HG03521 (cell line): ENCODE measurements around the gene LDHD.
A peak's percentile ranks its signal among the peaks of the same experiment; 100 is the strongest.

Experiments used
- ATAC-seq: cut with Tn5 transposase; IDR thresholded peaks from one replicate; pipeline ENCODE4 v1.9.1; 2021; ENCODE audit warnings: mild to moderate bottlenecking, moderate library complexity; ENCODE audit not compliant: unreplicated experiment

LDHD gene

GRCh38 chr16:75114946-75115825 is 1.4 kb downstream of the LDHD start:
- no peak for ATAC-seq

DNA sequence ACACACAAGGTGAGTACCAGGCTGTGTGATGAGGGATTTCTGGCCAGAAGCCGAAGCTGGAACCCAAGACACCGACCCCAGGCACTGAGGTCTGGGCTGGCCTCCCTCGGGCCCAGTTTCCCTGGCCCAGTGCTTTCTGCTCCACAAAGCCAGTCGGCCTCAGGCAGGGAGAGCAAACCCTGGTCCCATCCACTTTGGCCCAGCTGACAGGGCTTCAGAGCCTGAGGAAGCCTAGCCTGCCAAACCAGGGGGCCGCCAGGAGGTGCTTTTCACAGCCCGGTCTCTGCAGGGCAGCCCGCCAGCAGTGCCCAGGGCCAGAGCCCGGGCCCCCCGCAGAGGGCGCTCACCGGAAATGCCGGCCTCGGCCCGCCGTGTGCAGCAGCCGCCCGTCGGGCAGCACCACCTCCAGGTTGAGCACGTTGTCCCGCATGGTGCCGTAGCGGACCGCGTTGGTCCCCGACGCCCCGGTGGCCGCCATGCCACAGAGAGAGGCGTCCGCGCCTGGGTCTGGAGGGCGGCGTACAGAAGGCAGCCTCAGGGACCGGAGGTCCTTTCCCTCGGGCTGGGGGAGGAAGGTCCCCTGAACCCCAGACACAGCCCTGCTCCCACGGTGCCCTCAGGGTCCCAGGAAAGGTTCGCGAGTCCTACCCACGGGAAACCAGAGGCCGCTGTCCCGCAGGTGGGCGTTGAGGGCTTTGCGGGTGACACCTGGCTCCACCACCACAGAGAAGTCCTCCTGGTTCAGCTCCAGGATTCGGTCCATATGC is 2.2 kb downstream of the LDHD start:
- ATAC-seq: no peak

DNA sequence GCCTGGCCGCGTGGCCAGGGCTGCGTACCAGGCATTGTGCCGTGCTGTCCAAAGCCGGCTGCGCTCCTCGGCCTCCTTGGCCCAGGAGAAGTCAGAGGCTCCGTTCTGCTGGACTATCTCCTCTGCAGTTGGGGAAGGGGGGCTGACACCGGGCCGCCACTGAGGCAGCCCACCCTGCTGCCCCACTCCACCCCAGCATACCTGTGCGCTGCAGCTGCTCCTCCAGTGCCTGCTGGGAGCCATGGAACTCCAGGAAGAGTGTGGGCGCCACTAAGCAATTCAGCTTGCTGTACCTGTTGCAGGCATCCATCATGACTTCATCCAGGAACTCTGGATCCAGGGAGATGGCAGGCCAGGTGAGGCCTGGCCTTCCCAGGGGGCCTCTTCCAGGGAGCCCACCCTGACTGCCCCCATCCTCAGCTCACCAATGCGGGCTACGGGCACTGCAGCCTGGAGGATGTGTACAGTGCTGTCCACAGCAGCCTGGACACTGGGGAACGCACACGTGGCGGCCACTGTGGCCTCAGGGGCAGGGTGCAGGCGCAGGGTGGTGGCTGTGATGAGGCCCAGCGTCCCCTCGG is 2.9 kb downstream of the LDHD start:
- ATAC-seq: no peak

DNA sequence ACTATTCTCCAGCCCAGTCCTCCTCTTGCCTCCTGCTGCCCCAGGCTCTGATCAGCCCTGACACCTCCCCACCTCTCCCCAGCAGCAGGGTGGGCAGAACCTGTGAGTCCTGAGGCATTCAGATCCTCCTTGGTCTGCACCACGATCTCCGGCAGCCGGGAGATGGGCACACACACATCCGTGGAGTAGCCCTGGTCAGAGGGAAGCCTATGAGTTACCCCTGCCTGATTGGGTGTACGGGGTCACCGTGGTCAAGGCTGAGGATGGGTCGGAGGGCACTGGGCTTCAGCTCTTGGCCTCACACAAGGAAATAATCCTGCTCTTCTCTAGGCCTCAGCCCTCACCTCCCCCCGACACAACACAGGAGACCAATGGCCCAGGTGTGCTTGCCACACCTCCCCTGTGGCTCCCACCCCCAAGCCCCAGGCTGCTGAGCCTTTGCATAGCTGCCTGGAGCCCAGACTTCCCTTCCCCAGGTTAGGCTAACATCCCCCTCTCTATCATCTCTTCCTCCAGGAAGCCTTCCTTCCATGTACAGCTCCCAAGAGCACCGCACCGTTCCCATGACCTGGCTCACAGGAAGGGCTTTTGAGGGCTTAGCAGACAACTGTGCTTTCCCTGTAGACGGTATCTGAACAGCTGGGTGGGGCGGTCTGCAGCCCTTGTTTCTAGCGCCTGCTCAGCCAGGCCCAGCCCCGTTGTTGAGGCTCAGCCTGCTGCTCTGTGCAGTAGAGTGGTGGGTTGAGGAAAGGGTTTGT is 3.7 kb downstream of the LDHD start:
- no peak for ATAC-seq

DNA sequence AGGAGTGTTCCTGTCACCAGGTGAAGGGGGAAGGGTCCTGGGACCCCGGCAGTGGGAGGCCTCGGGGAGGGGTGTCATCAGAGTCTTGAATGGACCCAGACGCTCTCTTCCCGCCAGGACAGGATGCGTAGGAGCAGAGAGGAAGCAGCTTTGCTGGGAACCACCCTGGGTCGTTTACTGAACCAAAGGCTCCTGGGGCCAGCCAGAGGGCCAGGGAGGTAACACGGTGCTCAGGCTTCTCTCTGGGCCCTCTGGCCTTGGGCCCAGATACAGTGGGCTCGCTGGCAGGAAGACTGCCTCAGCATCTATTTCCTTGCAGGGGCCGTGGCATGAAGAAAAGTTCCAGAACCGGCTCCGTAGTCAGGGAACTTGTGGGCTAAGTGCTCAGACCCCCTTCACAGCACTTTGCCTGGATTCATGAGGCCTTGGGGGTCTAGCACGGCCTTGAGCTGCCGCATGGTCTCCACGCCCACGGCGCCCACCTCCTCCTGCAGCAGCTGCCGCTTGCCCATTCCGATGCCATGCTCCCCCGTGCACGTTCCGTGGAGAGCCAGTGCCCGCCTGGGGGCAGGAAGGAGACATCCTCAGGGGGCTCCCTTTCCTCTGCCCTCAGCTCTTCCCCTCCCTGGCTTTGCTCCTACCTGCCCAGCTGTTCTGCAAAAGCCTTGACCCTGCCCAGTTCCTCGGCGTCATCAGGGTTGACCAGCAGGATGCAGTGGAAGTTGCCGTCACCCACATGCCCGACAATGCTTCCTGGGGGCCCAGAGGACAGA is 4.4 kb downstream of the LDHD start:
- ATAC-seq: no peak

GRCh38 chr16:75111514-75111940 is 5.1 kb downstream of the LDHD start:
- no peak for ATAC-seq

- peak; percentile 72 for ATAC-seq
These were observed 5.7 kb downstream of the LDHD start for GRCh38 chr16:75110637-75111513.

DNA sequence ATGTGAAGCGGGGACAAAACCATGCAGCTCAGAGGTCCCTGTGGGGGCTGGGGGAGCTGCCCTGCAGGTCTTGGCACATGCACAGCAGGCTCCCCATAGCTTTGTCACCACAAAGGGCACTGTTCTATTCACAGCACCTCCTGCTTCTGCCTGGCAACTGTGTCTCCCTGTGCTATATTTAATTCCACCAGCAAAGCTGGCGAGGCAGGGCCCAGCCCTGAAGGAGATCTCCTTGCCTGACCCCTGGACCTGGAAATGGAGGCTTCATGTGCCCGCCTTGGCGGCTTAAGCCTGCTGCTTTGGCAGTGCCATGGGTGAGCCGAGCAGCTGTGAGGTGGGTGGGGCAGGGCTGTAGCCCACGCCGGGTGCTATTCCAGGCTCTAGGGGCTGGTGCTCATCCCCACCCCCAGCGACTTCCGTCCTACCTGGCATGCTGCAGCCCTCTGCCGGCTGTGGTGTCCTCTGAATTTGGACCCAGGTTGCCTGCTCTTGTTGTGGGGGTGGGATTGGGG is 6.8 kb downstream of the LDHD start:
- no peak for ATAC-seq

DNA sequence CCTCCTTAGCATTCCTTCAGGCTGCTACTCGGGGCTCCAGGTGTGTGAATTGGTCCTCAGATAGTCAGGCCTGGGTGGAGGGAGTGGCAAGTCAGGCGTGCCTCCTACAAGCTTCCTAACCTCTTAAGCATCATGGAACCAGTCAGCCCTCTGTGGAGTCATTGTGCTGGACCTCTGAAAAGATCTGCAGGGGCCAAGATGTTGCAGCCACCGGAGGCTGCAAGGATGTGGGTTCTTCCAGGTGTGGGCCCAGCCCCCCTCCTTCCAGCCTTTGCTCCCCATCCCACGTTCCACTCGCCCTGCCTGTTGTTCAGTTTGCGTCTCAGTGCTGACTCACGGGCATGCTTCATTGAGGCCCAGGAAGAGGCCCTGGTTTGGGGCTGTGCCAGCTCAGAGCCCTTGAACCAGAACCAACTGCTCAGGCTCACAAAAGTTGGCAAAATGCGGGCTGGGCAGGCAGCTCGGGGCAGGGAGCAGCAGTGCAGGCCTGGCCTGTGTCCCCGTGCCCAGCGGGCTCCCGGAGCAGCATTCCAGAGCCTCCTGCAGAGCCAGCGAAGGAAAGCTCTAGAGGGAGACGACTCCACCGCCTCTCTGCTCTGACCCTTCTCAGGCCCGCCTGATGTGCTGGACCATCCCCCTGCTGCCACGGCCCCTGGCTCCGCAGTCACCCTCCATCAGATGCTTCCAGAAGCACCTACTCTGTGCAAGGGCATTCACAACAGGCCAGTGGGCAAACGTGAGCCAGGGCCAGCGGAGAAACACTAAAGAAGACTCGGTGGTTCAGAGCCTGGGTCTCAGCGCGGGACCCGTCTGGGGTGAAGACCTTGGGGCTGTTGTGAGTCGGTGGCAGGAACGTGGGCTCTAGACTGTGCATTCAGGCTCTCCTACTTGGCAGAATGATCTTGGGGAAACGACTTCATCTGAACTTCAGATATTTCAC is 7.5 kb downstream of the LDHD start:
- ATAC-seq: no peak

- ATAC-seq: no peak
These were observed 9.1 kb downstream of the LDHD start for GRCh38 chr16:75107505-75107904.

GRCh38 chr16:75106351-75107274 is 10.0 kb downstream of the LDHD start:
- no peak for ATAC-seq

DNA sequence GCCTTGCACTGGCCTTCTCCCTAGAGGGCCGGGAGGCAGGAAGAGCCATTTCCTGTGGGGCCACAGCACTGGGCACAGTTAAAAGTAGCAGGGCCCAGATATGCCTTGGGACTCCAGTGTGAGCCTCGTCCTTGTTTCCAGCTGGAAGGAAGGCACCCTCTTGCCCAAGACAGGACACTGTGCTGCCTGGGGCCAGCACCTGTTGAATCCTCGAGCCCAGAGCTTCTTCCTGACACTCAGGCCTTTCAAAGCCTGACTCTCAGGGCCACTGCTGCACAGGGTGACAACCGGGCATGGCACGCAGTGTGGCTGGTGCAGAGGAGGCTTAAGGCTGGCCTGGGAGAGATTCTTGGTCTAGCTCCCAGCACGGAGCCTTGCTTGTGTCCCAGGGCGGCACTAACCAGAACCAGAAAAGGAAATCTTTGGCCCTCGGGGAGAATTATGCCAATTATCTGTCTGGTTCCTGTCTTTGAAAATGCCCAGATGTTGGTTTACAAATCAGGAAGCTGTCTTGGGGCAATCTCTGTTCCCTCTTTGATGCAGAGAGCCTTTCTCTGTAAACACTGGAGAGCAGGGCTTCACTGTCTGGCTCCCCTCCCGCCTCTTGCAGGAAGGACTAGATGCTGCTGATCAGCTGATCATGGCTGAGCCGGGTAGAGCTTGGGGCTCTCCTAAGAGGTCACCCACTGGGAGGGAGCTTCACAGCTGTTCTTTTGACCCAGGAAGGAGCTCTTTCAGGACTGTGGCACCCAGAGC is 11.1 kb downstream of the LDHD start:
- no peak for ATAC-seq

- ATAC-seq: no peak
These were observed 11.7 kb downstream of the LDHD start for GRCh38 chr16:75104836-75105235.

- ATAC-seq: no peak
These were observed 12.6 kb downstream of the LDHD start for GRCh38 chr16:75103994-75104393.

GRCh38 chr16:75102595-75102994 is 14.0 kb downstream of the LDHD start:
- no peak for ATAC-seq

GRCh38 chr16:75101635-75102034 is 14.9 kb downstream of the LDHD start:
- ATAC-seq: no peak
